ENCODE measurements around the gene SLC39A13.

DNA sequence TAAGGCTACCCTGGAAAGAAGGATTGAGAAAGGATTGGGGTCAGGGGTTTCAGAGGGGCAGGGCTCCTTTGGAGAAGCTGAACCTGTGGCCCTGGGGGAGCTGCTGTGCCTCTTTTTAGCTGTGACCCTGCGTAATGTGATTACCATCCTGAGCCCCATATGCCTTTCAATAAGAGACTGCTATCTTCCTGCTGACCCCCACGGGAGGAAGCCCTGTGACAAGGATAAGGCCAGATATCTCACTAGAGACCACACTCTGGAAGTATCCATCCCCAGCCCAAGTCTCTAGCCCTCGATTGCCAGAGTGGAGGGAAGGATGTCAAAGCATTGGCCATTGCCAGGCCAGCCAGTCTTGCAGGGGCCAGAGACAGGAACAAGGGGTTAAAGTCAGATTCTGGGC is 4.8 kb upstream of the SLC39A13 start:
- TF ChIP-seq POLR2A (IDR thresholded peaks at IDR 0.05): no peak
- TF ChIP-seq, protein P1, sequence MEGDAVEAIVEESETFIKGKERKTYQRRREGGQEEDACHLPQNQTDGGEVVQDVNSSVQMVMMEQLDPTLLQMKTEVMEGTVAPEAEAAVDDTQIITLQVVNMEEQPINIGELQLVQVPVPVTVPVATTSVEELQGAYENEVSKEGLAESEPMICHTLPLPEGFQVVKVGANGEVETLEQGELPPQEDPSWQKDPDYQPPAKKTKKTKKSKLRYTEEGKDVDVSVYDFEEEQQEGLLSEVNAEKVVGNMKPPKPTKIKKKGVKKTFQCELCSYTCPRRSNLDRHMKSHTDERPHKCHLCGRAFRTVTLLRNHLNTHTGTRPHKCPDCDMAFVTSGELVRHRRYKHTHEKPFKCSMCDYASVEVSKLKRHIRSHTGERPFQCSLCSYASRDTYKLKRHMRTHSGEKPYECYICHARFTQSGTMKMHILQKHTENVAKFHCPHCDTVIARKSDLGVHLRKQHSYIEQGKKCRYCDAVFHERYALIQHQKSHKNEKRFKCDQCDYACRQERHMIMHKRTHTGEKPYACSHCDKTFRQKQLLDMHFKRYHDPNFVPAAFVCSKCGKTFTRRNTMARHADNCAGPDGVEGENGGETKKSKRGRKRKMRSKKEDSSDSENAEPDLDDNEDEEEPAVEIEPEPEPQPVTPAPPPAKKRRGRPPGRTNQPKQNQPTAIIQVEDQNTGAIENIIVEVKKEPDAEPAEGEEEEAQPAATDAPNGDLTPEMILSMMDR (IDR thresholded peaks at IDR 0.05): no peak

Data from thyroid gland (tissue), 4 donors.